COLO829 (cell line): Measurements from ENCODE around the gene DOK4.
"Not testable (repeated sequence)": the region's sequence is repeated elsewhere in the genome, so short reads cannot be mapped to it uniquely, and the experiment has no call there.

ENCODE experiments used
- DNase-seq: peaks from one replicate; pipeline ENCODE4 v3.0.0; 2012; ENCODE audit warnings: low spot score

Gene DOK4

GRCh38 chr16:57501492-57501891, 15.2 kb upstream of the DOK4 start:
- no peak for DNase-seq

- DNase-seq = no peak
Measured at GRCh38 chr16:57500578-57501111, 14.4 kb upstream of the DOK4 start.

- not testable (repeated sequence) for DNase-seq
Measured at GRCh38 chr16:57499941-57500340, 13.6 kb upstream of the DOK4 start.

GRCh38 chr16:57498031-57498430, 11.7 kb upstream of the DOK4 start:
- no peak for DNase-seq

- no peak for DNase-seq
Measured at GRCh38 chr16:57497121-57497520, 10.8 kb upstream of the DOK4 start.

- no peak for DNase-seq
Measured at GRCh38 chr16:57493767-57494166, 7.5 kb upstream of the DOK4 start.

- no peak for DNase-seq
Measured at GRCh38 chr16:57489229-57489628, 2.9 kb upstream of the DOK4 start.

- DNase-seq = no peak
Measured at GRCh38 chr16:57486858-57487834, 853 bp upstream of the DOK4 start.

GRCh38 chr16:57485091-57485915, 990 bp downstream of the DOK4 start:
- DNase-seq = no peak

GRCh38 chr16:57484515-57485005, 1.7 kb downstream of the DOK4 start:
- DNase-seq = no peak

- DNase-seq = no peak
Measured at GRCh38 chr16:57483725-57484514, 2.4 kb downstream of the DOK4 start.

- no peak for DNase-seq
Measured at GRCh38 chr16:57482845-57483545, 3.3 kb downstream of the DOK4 start.

- no peak for DNase-seq
Measured at GRCh38 chr16:57481421-57481820, 4.9 kb downstream of the DOK4 start.

- no peak for DNase-seq
Measured at GRCh38 chr16:57480754-57481230, 5.5 kb downstream of the DOK4 start.

- peak; percentile 19 for DNase-seq
Measured at GRCh38 chr16:57479976-57480753, 6.1 kb downstream of the DOK4 start.

GRCh38 chr16:57479205-57479975, 6.9 kb downstream of the DOK4 start:
- DNase-seq = peak; percentile 35

GRCh38 chr16:57478396-57479204, 7.7 kb downstream of the DOK4 start:
- no peak for DNase-seq

- DNase-seq = no peak
Measured at GRCh38 chr16:57477531-57478202, 8.6 kb downstream of the DOK4 start.
